HepG2 (cell line): ENCODE measurements around the gene POLQ.

Source experiments
- ATF7-NPFF ChIP-seq: sonication (generic); formaldehyde crosslinking; IDR thresholded peaks from 2 replicates; pipeline ENCODE4 v1.8.1; 2023; ENCODE audit warnings: mild to moderate bottlenecking, low read depth, missing genetic modification reagents, moderate library complexity
- ELF1 ChIP-seq: sonication (generic); formaldehyde crosslinking; IDR thresholded peaks from 2 replicates; pipeline ENCODE4 v1.4.0; 2020; ENCODE audit warnings: missing genetic modification reagents
- KAT8 ChIP-seq: IDR thresholded peaks from 2 replicates; pipeline ENCODE4 v1.6.1; 2016; ENCODE audit warnings: missing genetic modification reagents, missing compliant biosample characterization
- NBN ChIP-seq: fragments of 450-650 bp; conservative IDR thresholded peaks from 2 replicates; pipeline ENCODE4 v1.6.1; 2017
- TAF1 ChIP-seq: sonication (generic); formaldehyde crosslinking; IDR thresholded peaks from 2 replicates; pipeline ENCODE4 v1.4.0; 2020; ENCODE audit warnings: missing genetic modification reagents
- ZNF687 ChIP-seq: sonication (generic); formaldehyde crosslinking; IDR thresholded peaks from 2 replicates; pipeline ENCODE4 v1.5.1; 2020; ENCODE audit warnings: mild to moderate bottlenecking, missing genetic modification reagents, moderate library complexity
- ZZZ3 ChIP-seq: sonication (generic); formaldehyde crosslinking; IDR thresholded peaks from 2 replicates; pipeline ENCODE4 v1.4.0; 2020; ENCODE audit warnings: missing genetic modification reagents, mild to moderate bottlenecking, borderline replicate concordance

DNA sequence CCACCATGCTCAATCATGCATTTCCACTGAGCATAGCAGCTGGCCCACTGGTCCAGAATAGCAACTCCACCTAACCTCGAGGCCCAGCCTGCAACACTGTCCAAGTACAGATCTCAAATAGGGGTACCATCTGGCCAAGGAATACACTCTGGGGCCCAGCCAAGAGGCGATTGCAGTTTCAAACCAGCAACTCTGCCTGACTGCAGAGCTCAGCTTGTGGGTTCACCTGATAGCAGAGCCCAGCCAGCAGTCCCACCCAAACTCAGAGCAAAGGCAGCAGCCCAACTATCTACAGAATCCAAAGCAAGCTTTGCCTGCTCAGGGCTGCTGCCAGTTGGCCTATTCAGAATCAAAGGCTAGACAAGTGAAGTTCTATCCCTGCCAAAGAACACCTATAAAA, 30.5 kb downstream of the POLQ start:
- TF ChIP-seq NBN: no peak
- no peak for TF ChIP-seq ZNF687 (CRISPR knock-in tag)
- no peak for TF ChIP-seq ELF1 (CRISPR knock-in tag)
- TF ChIP-seq KAT8 (CRISPR knock-in tag): no peak
- no peak for TF ChIP-seq TAF1 (CRISPR knock-in tag)
- TF ChIP-seq ATF7-NPFF: no peak
- no peak for TF ChIP-seq ZZZ3
